Mucosa of rectum (tissue), 2 donors: ENCODE data around the gene PPP2R2D.
"Not testable (repeated sequence)": the region's sequence is repeated elsewhere in the genome, so short reads cannot be mapped to it uniquely, and the experiment has no call there.

ENCODE experiments used
- H3K27ac ChIP-seq, 2 donors: one replicate each; pipeline ENCODE4 v1.7.0; 2013; ENCODE audit warnings: inconsistent platforms in 2 of 2, low read depth in 2 of 2, low read length in 2 of 2
- H3K27me3 ChIP-seq, 2 donors: one replicate each; pipeline ENCODE4 v1.7.0; 2013; ENCODE audit warnings: low read length in 2 of 2; ENCODE audit not compliant: control insufficient read depth in 2 of 2, insufficient read depth in 2 of 2
- H3K36me3 ChIP-seq, 2 donors: one replicate each; pipeline ENCODE4 v1.7.0; 2013; ENCODE audit warnings: low read length in 2 of 2; ENCODE audit not compliant: control insufficient read depth in 2 of 2, insufficient read depth in 2 of 2
- H3K4me1 ChIP-seq, 2 donors: one replicate each; pipeline ENCODE4 v1.7.0; 2013; ENCODE audit warnings: low read length in 2 of 2, mild to moderate bottlenecking in 1 of 2; ENCODE audit not compliant: control insufficient read depth in 2 of 2, insufficient read depth in 2 of 2
- H3K4me3 ChIP-seq, 2 donors: one replicate each; pipeline ENCODE4 v1.7.0; 2013; ENCODE audit warnings: low read length in 2 of 2
- H3K9ac ChIP-seq, 2 donors: one replicate each; pipeline ENCODE4 v1.7.0; 2013; ENCODE audit warnings: low read length in 2 of 2, low read depth in 1 of 2, mild to moderate bottlenecking in 1 of 2
- H3K9me3 ChIP-seq, 2 donors: one replicate each; pipeline ENCODE4 v1.7.0; 2013; ENCODE audit warnings: low read length in 2 of 2; ENCODE audit not compliant: control insufficient read depth in 2 of 2
- donor health status: healthy.
- donor health status: Normal muscosa, but diverticular disease.

Gene PPP2R2D

GRCh38 chr10:131919461-131919860 is 18.7 kb downstream of the PPP2R2D start:
- not testable (repeated sequence) for H3K9ac ChIP-seq, H3K27me3 ChIP-seq, H3K4me3 ChIP-seq, H3K4me1 ChIP-seq, H3K27ac ChIP-seq, H3K9me3 ChIP-seq, H3K36me3 ChIP-seq

GRCh38 chr10:131920151-131920550 is 19.3 kb downstream of the PPP2R2D start:
- H3K4me1 ChIP-seq = no peaks in the 10 kb centered on the region
- H3K36me3 ChIP-seq = no peaks in the 10 kb centered on the region
- H3K9ac ChIP-seq = no peak overlapping the region
- no peak overlapping the region for H3K4me3 ChIP-seq
- no peak overlapping the region for H3K27ac ChIP-seq
- H3K9me3 ChIP-seq = peaks cover 0 to 3% of the 10 kb centered on the region in 2 donors
- H3K27me3 ChIP-seq = no peaks in the 10 kb centered on the region

- Histone ChIP-seq H3K36me3 (no peaks in the 10 kb centered on the region), H3K27ac (no peak overlapping the region), H3K9ac (no peak overlapping the region), H3K4me1 (no peaks in the 10 kb centered on the region), H3K27me3 (no peaks in the 10 kb centered on the region), H3K4me3 (no peak overlapping the region), H3K9me3 (peaks cover 0 to 3% of the 10 kb centered on the region in 2 donors)
Observed at GRCh38 chr10:131920693-131921092, 19.9 kb downstream of the PPP2R2D start.

GRCh38 chr10:131921184-131921583 is 20.4 kb downstream of the PPP2R2D start:
- Histone ChIP-seq H3K9me3 (peaks cover 0 to 3% of the 10 kb centered on the region in 2 donors), H3K9ac (no peak overlapping the region), H3K4me1 (no peaks in the 10 kb centered on the region), H3K36me3 (no peaks in the 10 kb centered on the region), H3K27ac (no peak overlapping the region), H3K27me3 (no peaks in the 10 kb centered on the region), H3K4me3 (no peak overlapping the region)

GRCh38 chr10:131923038-131923756 is 22.4 kb downstream of the PPP2R2D start:
- Histone ChIP-seq H3K36me3 (no peaks in the 10 kb centered on the region), H3K9me3 (peaks cover 0 to 3% of the 10 kb centered on the region in 2 donors), H3K4me3 (no peak overlapping the region), H3K27ac (no peak overlapping the region), H3K9ac (no peak overlapping the region), H3K27me3 (no peaks in the 10 kb centered on the region), H3K4me1 (peaks cover 0 to 4% of the 10 kb centered on the region in 2 donors)

- Histone ChIP-seq H3K4me3 (no peak overlapping the region), H3K27me3 (no peaks in the 10 kb centered on the region), H3K9ac (no peak overlapping the region), H3K4me1 (peaks cover 0 to 9% of the 10 kb centered on the region in 2 donors), H3K36me3 (no peaks in the 10 kb centered on the region), H3K27ac (no peak overlapping the region), H3K9me3 (peaks cover 0 to 3% of the 10 kb centered on the region in 2 donors)
Observed at GRCh38 chr10:131925011-131925649, 24.3 kb downstream of the PPP2R2D start.

GRCh38 chr10:131925716-131926115 is 24.9 kb downstream of the PPP2R2D start:
- H3K9me3 ChIP-seq = peaks cover 0 to 3% of the 10 kb centered on the region in 2 donors
- peaks cover 0 to 9% of the 10 kb centered on the region in 2 donors for H3K4me1 ChIP-seq
- no peaks in the 10 kb centered on the region for H3K27me3 ChIP-seq
- H3K36me3 ChIP-seq = no peaks in the 10 kb centered on the region
- H3K4me3 ChIP-seq = no peak overlapping the region
- no peak overlapping the region for H3K9ac ChIP-seq
- H3K27ac ChIP-seq = no peak overlapping the region

GRCh38 chr10:131926253-131926652 is 25.4 kb downstream of the PPP2R2D start:
- Histone ChIP-seq H3K9me3 (peaks cover 0 to 3% of the 10 kb centered on the region in 2 donors), H3K4me1 (peaks cover 0 to 9% of the 10 kb centered on the region in 2 donors), H3K27me3 (no peaks in the 10 kb centered on the region), H3K4me3 (no peak overlapping the region), H3K27ac (no peak overlapping the region), H3K36me3 (no peaks in the 10 kb centered on the region), H3K9ac (no peak overlapping the region)

- peaks cover 0 to 3% of the 10 kb centered on the region in 2 donors for H3K9me3 ChIP-seq
- H3K4me1 ChIP-seq = peaks cover 0 to 10% of the 10 kb centered on the region in 2 donors
- H3K27me3 ChIP-seq = no peaks in the 10 kb centered on the region
- H3K4me3 ChIP-seq = no peak overlapping the region
- H3K27ac ChIP-seq = no peak overlapping the region
- no peak overlapping the region for H3K9ac ChIP-seq
- H3K36me3 ChIP-seq = no peaks in the 10 kb centered on the region
Observed at GRCh38 chr10:131926743-131927595, 26.2 kb downstream of the PPP2R2D start.
